ENCODE results near the gene MYOCD.

- TF ChIP-seq, protein P1, sequence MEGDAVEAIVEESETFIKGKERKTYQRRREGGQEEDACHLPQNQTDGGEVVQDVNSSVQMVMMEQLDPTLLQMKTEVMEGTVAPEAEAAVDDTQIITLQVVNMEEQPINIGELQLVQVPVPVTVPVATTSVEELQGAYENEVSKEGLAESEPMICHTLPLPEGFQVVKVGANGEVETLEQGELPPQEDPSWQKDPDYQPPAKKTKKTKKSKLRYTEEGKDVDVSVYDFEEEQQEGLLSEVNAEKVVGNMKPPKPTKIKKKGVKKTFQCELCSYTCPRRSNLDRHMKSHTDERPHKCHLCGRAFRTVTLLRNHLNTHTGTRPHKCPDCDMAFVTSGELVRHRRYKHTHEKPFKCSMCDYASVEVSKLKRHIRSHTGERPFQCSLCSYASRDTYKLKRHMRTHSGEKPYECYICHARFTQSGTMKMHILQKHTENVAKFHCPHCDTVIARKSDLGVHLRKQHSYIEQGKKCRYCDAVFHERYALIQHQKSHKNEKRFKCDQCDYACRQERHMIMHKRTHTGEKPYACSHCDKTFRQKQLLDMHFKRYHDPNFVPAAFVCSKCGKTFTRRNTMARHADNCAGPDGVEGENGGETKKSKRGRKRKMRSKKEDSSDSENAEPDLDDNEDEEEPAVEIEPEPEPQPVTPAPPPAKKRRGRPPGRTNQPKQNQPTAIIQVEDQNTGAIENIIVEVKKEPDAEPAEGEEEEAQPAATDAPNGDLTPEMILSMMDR (conservative IDR thresholded peaks at IDR 0.05 in 1 of 2, IDR thresholded peaks at IDR 0.05 in 1 of 2; ENCODE audit: extremely low read depth in 1 of 2, insufficient read depth in 1 of 2, low read depth in 1 of 2, low read length in 2 of 2): no peak
- TF ChIP-seq EZH2 (IDR thresholded peaks at IDR 0.05; ENCODE audit: borderline replicate concordance, low read length): no peak
Measured at GRCh38 chr17:12632785-12633184, 32.9 kb upstream of the MYOCD start.

All from mammary epithelial cell (primary cell).